Smooth muscle cell (in vitro differentiated cells): ENCODE results near the gene CPNE6. TPM values are rescaled to one million over a fixed set of nuclear protein-coding genes. Genes with fewer than 3 reads are reported as not detected.

Experiments
- DNase-seq: peaks from one replicate; lab custom pipeline; 2025; ENCODE audit not compliant: unreplicated experiment; lab: John Stamatoyannopoulos, UW
- H2AFZ ChIP-seq: fragments of 200-600 bp; sonication (generic); 2 replicates; pipeline ENCODE4 v1.6.0; 2016; ENCODE audit warnings: antibody characterized with exemption, low read depth, mild to moderate bottlenecking
- H3F3A ChIP-seq: fragments of 200-600 bp; sonication (generic); 2 replicates; pipeline ENCODE4 v1.6.0; 2017; ENCODE audit warnings: antibody characterized with exemption, low read depth
- H3K27ac ChIP-seq: fragments of 200-600 bp; sonication (generic); 2 replicates; pipeline ENCODE4 v1.5.1; 2016; ENCODE audit warnings: low read depth, mild to moderate bottlenecking
- H3K27me3 ChIP-seq: fragments of 200-600 bp; sonication (generic); 2 replicates; pipeline ENCODE4 v1.6.1; 2016; ENCODE audit warnings: low read depth, mild to moderate bottlenecking
- H3K36me3 ChIP-seq: fragments of 200-600 bp; sonication (generic); 2 replicates; pipeline ENCODE4 v1.5.1; 2016; ENCODE audit warnings: low read depth
- H3K4me1 ChIP-seq: fragments of 200-600 bp; sonication (generic); 2 replicates; pipeline ENCODE4 v1.5.1; 2016; ENCODE audit warnings: low read depth
- H3K4me2 ChIP-seq: fragments of 200-600 bp; sonication (generic); 2 replicates; pipeline ENCODE4 v1.6.0; 2016; ENCODE audit warnings: mild to moderate bottlenecking
- H3K4me3 ChIP-seq: fragments of 200-600 bp; sonication (generic); 2 replicates; pipeline ENCODE4 v1.5.1; 2016; ENCODE audit warnings: mild to moderate bottlenecking
- H3K79me2 ChIP-seq: fragments of 200-600 bp; sonication (generic); 2 replicates; pipeline ENCODE4 v1.6.0; 2016; ENCODE audit warnings: low read depth, mild to moderate bottlenecking
- H3K9ac ChIP-seq: fragments of 200-600 bp; sonication (generic); 2 replicates; pipeline ENCODE4 v1.6.0; 2016; ENCODE audit warnings: low read depth
- H3K9me3 ChIP-seq: fragments of 200-600 bp; sonication (generic); replicated peaks from 2 replicates; pipeline ENCODE4 v1.5.1; 2016; ENCODE audit warnings: low read depth
- H4K20me1 ChIP-seq: fragments of 200-600 bp; sonication (generic); 2 replicates; pipeline ENCODE4 v1.6.0; 2016; ENCODE audit warnings: low read depth
- CTCF ChIP-seq: fragments of 200-600 bp; sonication (generic); IDR thresholded peaks from 2 replicates; pipeline ENCODE4 v1.5.1; 2017; ENCODE audit warnings: borderline replicate concordance, mild to moderate bottlenecking, antibody characterized with exemption; ENCODE audit not compliant: insufficient read depth, poor library complexity, severe bottlenecking
- WGBS: methylation state at CpG from one replicate; pipeline ENCODE4 v1.1.7; 2016; ENCODE audit warnings: low lambda C conversion rate; 5-methylcytosine and 5-hydroxymethylcytosine counted together
- polyA plus RNA-seq: library from polyadenylated mRNA; unstranded; fragments of >200 nt; fragmentation: Nextera tagmentation; extraction: Ambion mirVana; gene quantifications from 2 replicates; pipeline ENCODE4 v1.2.1, GENCODE V29; 2016
- total RNA-seq: library from RNA; depleted of rRNA; stranded (reverse); fragments of >200 nt; gene quantifications from 2 replicates; pipeline ENCODE4 v1.2.3, GENCODE V29; 2014

Gene CPNE6
- total and polyA plus RNA-seq, 2 experiments from 2014 or later = not detected

GRCh38 chr14:24053548-24054323, 17.6 kb upstream of the CPNE6 start:
- H3K4me3 ChIP-seq = no peak overlapping the region
- TF ChIP-seq CTCF = no peak
- H3K36me3 ChIP-seq = no peaks in the 10 kb centered on the region
- no peaks in the 10 kb centered on the region for H3K79me2 ChIP-seq
- no peak overlapping the region for H3K4me2 ChIP-seq
- peaks cover 21% of the 10 kb centered on the region for H3K27me3 ChIP-seq
- 87% methylated on average over 8 of the region's 10 CpGs for WGBS
- H4K20me1 ChIP-seq = no peaks in the 10 kb centered on the region
- H2AFZ ChIP-seq = no peak overlapping the region
- H3K9me3 ChIP-seq = no peaks in the 10 kb centered on the region
- no peak overlapping the region for H3K27ac ChIP-seq
- H3K4me1 ChIP-seq = no peaks in the 10 kb centered on the region
- no peak overlapping the region for H3K9ac ChIP-seq
- H3F3A ChIP-seq = no peaks in the 10 kb centered on the region
- DNase-seq = no peak

GRCh38 chr14:24054324-24054641, 17.1 kb upstream of the CPNE6 start:
- H3K4me1 ChIP-seq = no peaks in the 10 kb centered on the region

GRCh38 chr14:24054646-24055045, 16.7 kb upstream of the CPNE6 start:
- TF ChIP-seq CTCF = no peak
- Histone ChIP-seq H3K36me3 (no peaks in the 10 kb centered on the region), H3F3A (no peaks in the 10 kb centered on the region), H3K27me3 (peaks cover 21% of the 10 kb centered on the region), H3K4me1 (no peaks in the 10 kb centered on the region), H3K9ac (no peak overlapping the region), H3K27ac (no peak overlapping the region), H3K9me3 (no peaks in the 10 kb centered on the region), H3K79me2 (no peaks in the 10 kb centered on the region), H3K4me2 (no peak overlapping the region), H4K20me1 (no peaks in the 10 kb centered on the region), H2AFZ (no peak overlapping the region), H3K4me3 (no peak overlapping the region)
- WGBS = 89% methylated on average over 9 of the region's 9 CpGs
- no peak for DNase-seq

More at GRCh38 chr14:24054324-24054641, 17.1 kb upstream of the CPNE6 start:
- no peaks in the 10 kb centered on the region for H3K9me3 ChIP-seq
- DNase-seq = no peak
- H2AFZ ChIP-seq = no peak overlapping the region
- H3K36me3 ChIP-seq = no peaks in the 10 kb centered on the region
- H3K9ac ChIP-seq = no peak overlapping the region
- H3K4me2 ChIP-seq = no peak overlapping the region
- H3K4me3 ChIP-seq = no peak overlapping the region
- peaks cover 21% of the 10 kb centered on the region for H3K27me3 ChIP-seq
- 73% methylated on average over 6 of the region's 6 CpGs for WGBS
- no peaks in the 10 kb centered on the region for H3K79me2 ChIP-seq
- no peaks in the 10 kb centered on the region for H4K20me1 ChIP-seq
- H3F3A ChIP-seq = no peaks in the 10 kb centered on the region
- no peak for TF ChIP-seq CTCF
- H3K27ac ChIP-seq = no peak overlapping the region
